Breast epithelium (tissue), 3 donors: Measurements from ENCODE around the gene PTPRN.

ENCODE experiments used
- POLR2A ChIP-seq: fragments of 450-650 bp; IDR thresholded peaks from one replicate; pipeline ENCODE4 v1.6.1; 2016; ENCODE audit warnings: antibody characterized with exemption, mild to moderate bottlenecking, moderate library complexity
- TF ChIP-seq, protein P1 (sequence below), 3 donors: fragments of 450-650 bp; IDR thresholded peaks; one replicate each; pipeline ENCODE4 v1.5.1; 2016 to 2017; ENCODE audit warnings: antibody characterized with exemption in 3 of 3, mild to moderate bottlenecking in 3 of 3, moderate library complexity in 3 of 3

DNA sequence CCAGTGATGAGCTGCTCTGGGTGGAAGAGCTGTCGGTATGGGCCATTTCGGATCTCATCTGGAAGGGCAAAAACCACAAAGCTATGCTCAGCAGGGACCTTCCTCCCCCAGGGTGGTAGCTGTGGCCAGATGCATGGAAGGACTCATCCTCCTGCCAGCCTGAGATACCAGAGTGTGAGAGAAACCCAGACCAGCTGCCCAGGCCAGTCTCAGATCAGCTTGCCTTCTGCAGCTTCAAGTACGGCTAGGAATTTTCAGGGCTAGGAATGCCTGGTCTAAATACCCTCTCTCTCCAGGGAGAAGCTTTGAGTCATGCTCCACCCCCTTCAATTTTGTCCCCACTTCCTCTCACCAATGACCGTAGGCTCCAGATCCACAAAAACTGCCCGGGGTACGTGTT, 57.5 kb downstream of the PTPRN start:
- TF ChIP-seq, protein P1, sequence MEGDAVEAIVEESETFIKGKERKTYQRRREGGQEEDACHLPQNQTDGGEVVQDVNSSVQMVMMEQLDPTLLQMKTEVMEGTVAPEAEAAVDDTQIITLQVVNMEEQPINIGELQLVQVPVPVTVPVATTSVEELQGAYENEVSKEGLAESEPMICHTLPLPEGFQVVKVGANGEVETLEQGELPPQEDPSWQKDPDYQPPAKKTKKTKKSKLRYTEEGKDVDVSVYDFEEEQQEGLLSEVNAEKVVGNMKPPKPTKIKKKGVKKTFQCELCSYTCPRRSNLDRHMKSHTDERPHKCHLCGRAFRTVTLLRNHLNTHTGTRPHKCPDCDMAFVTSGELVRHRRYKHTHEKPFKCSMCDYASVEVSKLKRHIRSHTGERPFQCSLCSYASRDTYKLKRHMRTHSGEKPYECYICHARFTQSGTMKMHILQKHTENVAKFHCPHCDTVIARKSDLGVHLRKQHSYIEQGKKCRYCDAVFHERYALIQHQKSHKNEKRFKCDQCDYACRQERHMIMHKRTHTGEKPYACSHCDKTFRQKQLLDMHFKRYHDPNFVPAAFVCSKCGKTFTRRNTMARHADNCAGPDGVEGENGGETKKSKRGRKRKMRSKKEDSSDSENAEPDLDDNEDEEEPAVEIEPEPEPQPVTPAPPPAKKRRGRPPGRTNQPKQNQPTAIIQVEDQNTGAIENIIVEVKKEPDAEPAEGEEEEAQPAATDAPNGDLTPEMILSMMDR (IDR thresholded peaks at IDR 0.05) = no peak
- no peak for TF ChIP-seq POLR2A
